ENCODE measurements around the gene BPIFA1. TPM values are rescaled to one million over a fixed set of nuclear protein-coding genes. Genes with fewer than 3 reads are reported as not detected.

BPIFA1 gene
- total RNA-seq, 1 donor from 2014 or later = not detected

- intact Hi-C loops (cut with micrococcal nuclease) = no loop called here
Observed at GRCh38 chr20:33277471-33278441, 42.0 kb downstream of the BPIFA1 start.

GRCh38 chr20:33278700-33279099, 42.9 kb downstream of the BPIFA1 start:
- intact Hi-C loops (cut with micrococcal nuclease) = no loop called here

GRCh38 chr20:33279261-33279910, 43.6 kb downstream of the BPIFA1 start:
- intact Hi-C loops (cut with micrococcal nuclease) = no loop called here

- intact Hi-C loops (cut with micrococcal nuclease) = loop anchor here (5.0 kb wide), 1 partner anchor 188 kb away; no protein-coding TSS in a partner anchor
Observed at GRCh38 chr20:33280000-33280680, 44.3 kb downstream of the BPIFA1 start.

GRCh38 chr20:33280775-33281174, 45.0 kb downstream of the BPIFA1 start:
- intact Hi-C loops (cut with micrococcal nuclease) = loop anchor here (5.0 kb wide), 1 partner anchor 188 kb away; no protein-coding TSS in a partner anchor

GRCh38 chr20:33281550-33282146, 45.9 kb downstream of the BPIFA1 start:
- intact Hi-C loops (cut with micrococcal nuclease) = loop anchor here (5.0 kb wide), 1 partner anchor 189 kb away; no protein-coding TSS in a partner anchor

GRCh38 chr20:33282196-33282934, 46.6 kb downstream of the BPIFA1 start:
- intact Hi-C loops (cut with micrococcal nuclease) = loop anchor here (5.0 kb wide), 1 partner anchor 190 kb away; no protein-coding TSS in a partner anchor

- intact Hi-C loops (cut with micrococcal nuclease) = loop anchor here (5.0 kb wide), 1 partner anchor 191 kb away; no protein-coding TSS in a partner anchor
Observed at GRCh38 chr20:33282991-33283555, 47.3 kb downstream of the BPIFA1 start, which contains the start of gene BPIFB1. TSS of gene BPIFB1 (plus strand) at chr20:33283214. CDS start at chr20:33286074, 2,860 bp downstream.

GRCh38 chr20:33284284-33284683, 48.5 kb downstream of the BPIFA1 start:
- intact Hi-C loops (cut with micrococcal nuclease) = loop anchor here (5.0 kb wide), 1 partner anchor 192 kb away; no protein-coding TSS in a partner anchor

- intact Hi-C loops (cut with micrococcal nuclease) = loop anchor here (5.0 kb wide), 1 partner anchor 193 kb away; no protein-coding TSS in a partner anchor
Observed at GRCh38 chr20:33284937-33285336, 49.1 kb downstream of the BPIFA1 start.

GRCh38 chr20:33285861-33286495, 50.2 kb downstream of the BPIFA1 start:
- intact Hi-C loops (cut with micrococcal nuclease) = no loop called here

GRCh38 chr20:33287884-33288283, 52.1 kb downstream of the BPIFA1 start:
- intact Hi-C loops (cut with micrococcal nuclease) = no loop called here

- intact Hi-C loops (cut with micrococcal nuclease) = loop anchor here (1.0 to 5.0 kb wide), 2 partner anchors 195 to 619 kb away; partner anchors contain the start of gene C20orf203
Observed at GRCh38 chr20:33290852-33291251, 55.1 kb downstream of the BPIFA1 start.

GRCh38 chr20:33291416-33291815, 55.6 kb downstream of the BPIFA1 start:
- intact Hi-C loops (cut with micrococcal nuclease) = loop anchor here (1.0 to 5.0 kb wide), 2 partner anchors 195 to 619 kb away; partner anchors contain the start of gene C20orf203

GRCh38 chr20:33291830-33292355, 56.1 kb downstream of the BPIFA1 start:
- intact Hi-C loops (cut with micrococcal nuclease) = loop anchor here (1.0 to 5.0 kb wide), 3 partner anchors 196 to 620 kb away; partner anchors contain the start of gene C20orf203

Measured in T-helper 1 cell treated with Interleukin-12 subunit alpha and Interleukin-12 subunit beta and Interleukin-4 antibody, amounts not matched to agents 30 ng/mL and 1 ng/mL, for 36 hours (primary cell).